HEK293 (cell line): ENCODE results near the gene ACHE.

Experiments used
- BCL11B ChIP-seq: fragments of 450-650 bp; formaldehyde crosslinking; IDR thresholded peaks from 2 replicates; pipeline ENCODE4 v1.5.1; 2016; ENCODE audit warnings: low read depth, missing biosample characterization, missing genetic modification characterization
- GLI2 ChIP-seq: fragments of 450-650 bp; formaldehyde crosslinking; IDR thresholded peaks from 2 replicates; pipeline ENCODE4; 2017; ENCODE audit warnings: missing biosample characterization, missing genetic modification characterization, low read depth, borderline replicate concordance
- HOXC10 ChIP-seq: sonication (generic); formaldehyde crosslinking; IDR thresholded peaks from 2 replicates; pipeline ENCODE4 v1.8.1; 2023; ENCODE audit warnings: mild to moderate bottlenecking, missing genetic modification reagents
- KLF16 ChIP-seq: fragments of 450-650 bp; formaldehyde crosslinking; IDR thresholded peaks from 2 replicates; pipeline ENCODE4 v1.5.1; 2017; ENCODE audit warnings: missing biosample characterization, missing genetic modification characterization
- MZF1 ChIP-seq: fragments of 450-650 bp; formaldehyde crosslinking; IDR thresholded peaks from 2 replicates; pipeline ENCODE4 v1.5.1; 2017; ENCODE audit warnings: missing biosample characterization, missing genetic modification characterization, borderline replicate concordance
- PRDM10 ChIP-seq: fragments of 450-650 bp; formaldehyde crosslinking; IDR thresholded peaks from 2 replicates; pipeline ENCODE4 v1.5.1; 2016; ENCODE audit warnings: missing biosample characterization, missing genetic modification characterization
- SCRT2 ChIP-seq: fragments of 450-650 bp; formaldehyde crosslinking; IDR thresholded peaks from 2 replicates; pipeline ENCODE4 v1.5.1; 2016; ENCODE audit warnings: missing biosample characterization, missing genetic modification characterization
- SETDB1 ChIP-seq: IDR thresholded peaks from one replicate; pipeline ENCODE4 v1.6.1; 2017; ENCODE audit warnings: mild to moderate bottlenecking, low read length, moderate library complexity, mixed read lengths; ENCODE audit not compliant: insufficient read length
- WT1 ChIP-seq: fragments of 450-650 bp; formaldehyde crosslinking; IDR thresholded peaks from 2 replicates; pipeline ENCODE4 v1.5.1; 2016; ENCODE audit warnings: missing biosample characterization, missing genetic modification characterization
- ZBTB7A ChIP-seq: fragments of 450-650 bp; formaldehyde crosslinking; IDR thresholded peaks from 2 replicates; pipeline ENCODE4 v1.5.1; 2016; ENCODE audit warnings: low read depth, missing biosample characterization, missing genetic modification characterization
- ZFHX2 ChIP-seq: fragments of 450-650 bp; formaldehyde crosslinking; conservative IDR thresholded peaks from 2 replicates; pipeline ENCODE4 v1.5.1; 2016; ENCODE audit warnings: missing biosample characterization, missing genetic modification characterization
- ZNF112 ChIP-seq: fragments of 450-650 bp; formaldehyde crosslinking; IDR thresholded peaks from 2 replicates; pipeline ENCODE4 v1.5.0; 2017; ENCODE audit warnings: missing biosample characterization, missing genetic modification characterization
- ZNF132 ChIP-seq: fragments of 450-650 bp; formaldehyde crosslinking; IDR thresholded peaks from 2 replicates; pipeline ENCODE4 v1.5.1; 2017; ENCODE audit warnings: missing biosample characterization, missing genetic modification characterization, borderline replicate concordance
- ZNF133 ChIP-seq: fragments of 450-650 bp; formaldehyde crosslinking; IDR thresholded peaks from 2 replicates; pipeline ENCODE4 v1.5.1; 2016; ENCODE audit warnings: missing biosample characterization, missing genetic modification characterization
- ZNF24 ChIP-seq: fragments of 450-650 bp; formaldehyde crosslinking; IDR thresholded peaks from 2 replicates; pipeline ENCODE4 v1.5.1; 2016; ENCODE audit warnings: missing biosample characterization, missing genetic modification characterization
- ZNF26 ChIP-seq: fragments of 450-650 bp; formaldehyde crosslinking; IDR thresholded peaks from 2 replicates; pipeline ENCODE4 v1.5.1; 2016; ENCODE audit warnings: missing biosample characterization, missing genetic modification characterization
- ZNF354C ChIP-seq: fragments of 450-650 bp; formaldehyde crosslinking; IDR thresholded peaks from 2 replicates; pipeline ENCODE4 v1.5.1; 2016; ENCODE audit warnings: missing biosample characterization, missing genetic modification characterization, low read depth, borderline replicate concordance
- ZNF394 ChIP-seq: fragments of 450-650 bp; formaldehyde crosslinking; IDR thresholded peaks from 2 replicates; pipeline ENCODE4 v1.5.1; 2016; ENCODE audit warnings: missing biosample characterization, missing genetic modification characterization, mild to moderate bottlenecking, moderate library complexity, borderline replicate concordance
- ZNF433 ChIP-seq: fragments of 450-650 bp; formaldehyde crosslinking; IDR thresholded peaks from 2 replicates; pipeline ENCODE4 v1.5.1; 2016; ENCODE audit warnings: missing biosample characterization, missing genetic modification characterization, low read depth
- ZNF48 ChIP-seq: fragments of 450-650 bp; formaldehyde crosslinking; IDR thresholded peaks from 2 replicates; pipeline ENCODE4 v1.5.1; 2016; ENCODE audit warnings: missing biosample characterization, missing genetic modification characterization
- ZNF488 ChIP-seq: fragments of 450-650 bp; formaldehyde crosslinking; IDR thresholded peaks from 2 replicates; pipeline ENCODE4 v1.5.1; 2016; ENCODE audit warnings: missing biosample characterization, missing genetic modification characterization
- ZNF544 ChIP-seq: fragments of 450-650 bp; formaldehyde crosslinking; IDR thresholded peaks from 2 replicates; pipeline ENCODE4 v1.5.0; 2017; ENCODE audit warnings: missing biosample characterization, missing genetic modification characterization
- ZNF549 ChIP-seq: fragments of 450-650 bp; IDR thresholded peaks from 2 replicates; pipeline ENCODE4 v1.5.1; 2018; ENCODE audit warnings: missing biosample characterization, missing genetic modification characterization, mild to moderate bottlenecking, inconsistent platforms, moderate library complexity
- ZNF596 ChIP-seq: fragments of 450-650 bp; IDR thresholded peaks from 2 replicates; pipeline ENCODE4 v1.5.0; 2018; ENCODE audit warnings: missing biosample characterization, mild to moderate bottlenecking, missing genetic modification characterization, moderate library complexity
- ZNF660 ChIP-seq: fragments of 450-650 bp; IDR thresholded peaks from 2 replicates; pipeline ENCODE4 v1.5.1; 2018; ENCODE audit warnings: missing biosample characterization, mild to moderate bottlenecking, missing genetic modification characterization
- TF ChIP-seq, protein P1 (sequence below): fragments of 450-650 bp; formaldehyde crosslinking; IDR thresholded peaks from 2 replicates; pipeline ENCODE4 v1.5.1; 2017; ENCODE audit warnings: missing biosample characterization, missing genetic modification characterization
- TF ChIP-seq, protein P2 (sequence below): fragments of 450-650 bp; formaldehyde crosslinking; IDR thresholded peaks from 2 replicates; pipeline ENCODE4 v1.5.1; 2016; ENCODE audit warnings: missing biosample characterization, missing genetic modification characterization

The ACHE gene

GRCh38 chr7:100894860-100895700, 608 bp downstream of the ACHE start (continued):
- TF ChIP-seq ZNF26 (no peak), SETDB1 (no peak), ZNF133 (tag by site-specific recombination) (no peak), ZNF24 (tag by site-specific recombination) (no peak), PRDM10 (peak; percentile 97), ZNF48 (tag by site-specific recombination) (no peak), ZFHX2 (tag by site-specific recombination) (peak; percentile 87), BCL11B (tag by site-specific recombination) (0 out of 2 replicates have a peak, but pooled peaks have one; percentile 16), ZNF488 (no peak), ZBTB7A (tag by site-specific recombination) (peak; percentile 94), ZNF596 (tag by site-specific recombination) (no peak), SCRT2 (tag by site-specific recombination) (no peak), ZNF660 (no peak), KLF16 (tag by site-specific recombination) (peak; percentile 7; the same call in 1 of the 2 replicates), ZNF354C (tag by site-specific recombination) (no peak), ZNF544 (no peak), ZNF132 (tag by site-specific recombination) (no peak), MZF1 (tag by site-specific recombination) (no peak), ZNF394 (tag by site-specific recombination) (no peak), ZNF112 (no peak), GLI2 (tag by site-specific recombination) (no peak), ZNF549 (tag by site-specific recombination) (no peak), WT1 (tag by site-specific recombination) (no peak), HOXC10 (CRISPR knock-in tag) (no peak), ZNF433 (tag by site-specific recombination) (no peak)
- TF ChIP-seq, protein P1, sequence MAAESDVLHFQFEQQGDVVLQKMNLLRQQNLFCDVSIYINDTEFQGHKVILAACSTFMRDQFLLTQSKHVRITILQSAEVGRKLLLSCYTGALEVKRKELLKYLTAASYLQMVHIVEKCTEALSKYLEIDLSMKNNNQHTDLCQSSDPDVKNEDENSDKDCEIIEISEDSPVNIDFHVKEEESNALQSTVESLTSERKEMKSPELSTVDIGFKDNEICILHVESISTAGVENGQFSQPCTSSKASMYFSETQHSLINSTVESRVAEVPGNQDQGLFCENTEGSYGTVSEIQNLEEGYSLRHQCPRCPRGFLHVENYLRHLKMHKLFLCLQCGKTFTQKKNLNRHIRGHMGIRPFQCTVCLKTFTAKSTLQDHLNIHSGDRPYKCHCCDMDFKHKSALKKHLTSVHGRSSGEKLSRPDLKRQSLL (tag by site-specific recombination): no peak
- TF ChIP-seq, protein P2, sequence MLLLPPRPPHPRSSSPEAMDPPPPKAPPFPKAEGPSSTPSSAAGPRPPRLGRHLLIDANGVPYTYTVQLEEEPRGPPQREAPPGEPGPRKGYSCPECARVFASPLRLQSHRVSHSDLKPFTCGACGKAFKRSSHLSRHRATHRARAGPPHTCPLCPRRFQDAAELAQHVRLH (tag by site-specific recombination): no peak
